ENCODE data around the gene COL5A3.
"Not testable (repeated sequence)": the region's sequence is repeated elsewhere in the genome, so short reads cannot be mapped to it uniquely, and the experiment has no call there.

COL5A3 gene

DNA sequence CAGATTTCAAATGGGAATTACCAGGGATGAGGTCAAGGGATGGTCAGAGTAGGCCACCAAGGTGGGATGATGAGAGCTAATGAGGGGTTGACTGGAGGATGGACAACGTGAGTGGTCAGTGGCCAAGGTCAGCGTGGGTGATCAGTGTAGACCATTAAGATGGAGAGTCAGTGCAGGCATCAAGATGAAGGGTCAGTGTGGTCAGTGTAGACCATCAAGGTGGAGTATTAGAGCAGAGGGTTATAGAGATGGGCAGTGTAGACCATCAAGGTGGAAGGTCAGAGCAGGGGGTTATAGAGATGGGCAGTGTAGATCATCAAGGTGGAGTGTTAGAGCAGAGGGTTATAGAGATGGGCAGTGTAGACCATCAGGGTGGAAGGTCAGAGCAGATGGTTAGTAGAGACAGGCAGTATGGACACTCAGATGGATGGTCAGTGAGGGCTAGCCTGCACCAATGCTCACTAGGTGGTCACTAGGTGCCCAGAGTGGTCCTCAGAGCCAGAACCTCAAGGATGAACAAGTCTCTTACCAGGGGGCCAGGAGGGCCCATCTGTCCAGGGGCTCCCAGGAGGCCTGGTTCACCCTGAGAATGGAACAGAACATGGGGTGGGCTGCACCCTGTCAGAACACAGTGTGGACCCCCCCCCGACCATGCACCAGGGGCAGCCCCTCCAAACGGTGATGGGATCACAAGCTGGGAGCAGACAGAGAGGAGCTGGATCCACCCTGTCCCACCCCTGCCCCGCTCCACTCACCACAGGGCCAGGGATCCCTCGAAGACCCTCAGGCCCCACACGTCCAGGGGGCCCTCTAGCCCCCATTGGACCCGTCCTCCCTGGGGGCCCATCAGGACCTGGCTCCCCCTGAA, 41.2 kb downstream of the COL5A3 start:
- DNase-seq: no peak

DNA sequence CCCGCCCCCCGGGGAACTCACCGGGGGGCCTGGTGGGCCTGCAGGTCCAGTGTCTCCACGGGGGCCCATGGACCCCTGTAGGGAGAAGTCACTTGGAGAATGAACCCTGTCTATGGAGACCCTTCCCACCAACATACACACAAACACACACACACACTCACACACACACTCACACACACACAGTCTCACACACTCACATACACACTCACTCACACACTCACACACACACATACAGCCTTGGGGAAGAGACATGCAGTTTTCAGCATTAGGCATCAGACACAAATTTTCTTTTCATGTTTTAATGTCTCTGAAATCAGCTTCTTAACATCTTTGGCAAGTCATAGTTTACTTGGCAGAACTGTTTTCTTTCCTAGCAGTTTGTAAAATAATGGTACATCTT, 43.0 kb downstream of the COL5A3 start:
- no peak for DNase-seq

DNA sequence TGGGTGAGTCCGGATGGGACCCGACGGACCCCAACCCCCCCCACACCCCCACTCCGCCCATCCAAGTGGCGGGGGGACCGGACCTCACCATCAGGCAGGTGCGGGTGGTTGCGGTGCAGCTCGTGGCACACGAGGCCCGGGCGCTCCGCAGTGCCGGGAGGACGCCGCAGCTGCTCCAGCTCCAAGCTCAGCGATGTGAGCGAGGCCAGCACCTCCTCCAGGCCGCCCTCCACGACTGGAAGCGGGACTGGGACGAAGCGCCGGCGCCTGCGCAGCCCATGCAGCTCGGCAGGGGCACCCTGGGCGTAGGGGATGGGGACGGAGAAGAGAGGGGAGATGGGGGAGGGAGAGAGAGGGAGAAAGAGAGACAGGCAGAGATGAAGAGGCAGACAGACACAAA, 43.9 kb downstream of the COL5A3 start:
- no peak for DNase-seq

DNA sequence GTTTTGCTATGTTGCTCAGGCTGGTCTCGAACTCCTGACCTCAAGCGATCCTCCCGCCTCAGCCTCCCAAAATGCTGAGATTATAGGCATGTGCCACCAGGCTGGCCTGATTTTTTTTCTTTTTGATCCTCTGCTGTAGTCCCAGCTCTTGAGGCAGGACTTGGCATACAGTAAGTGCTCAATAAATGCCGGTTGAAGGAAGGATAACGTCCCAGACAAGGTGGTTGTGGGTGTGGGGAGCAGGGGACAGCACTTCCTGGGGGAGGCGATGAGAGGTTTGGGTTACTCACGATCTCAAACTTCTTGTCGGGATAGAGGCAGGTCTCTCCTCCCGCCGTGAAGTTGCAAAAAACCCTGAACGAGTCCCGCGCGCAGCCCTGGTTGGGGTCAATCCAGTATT, 44.3 kb downstream of the COL5A3 start:
- no peak for DNase-seq

DNA sequence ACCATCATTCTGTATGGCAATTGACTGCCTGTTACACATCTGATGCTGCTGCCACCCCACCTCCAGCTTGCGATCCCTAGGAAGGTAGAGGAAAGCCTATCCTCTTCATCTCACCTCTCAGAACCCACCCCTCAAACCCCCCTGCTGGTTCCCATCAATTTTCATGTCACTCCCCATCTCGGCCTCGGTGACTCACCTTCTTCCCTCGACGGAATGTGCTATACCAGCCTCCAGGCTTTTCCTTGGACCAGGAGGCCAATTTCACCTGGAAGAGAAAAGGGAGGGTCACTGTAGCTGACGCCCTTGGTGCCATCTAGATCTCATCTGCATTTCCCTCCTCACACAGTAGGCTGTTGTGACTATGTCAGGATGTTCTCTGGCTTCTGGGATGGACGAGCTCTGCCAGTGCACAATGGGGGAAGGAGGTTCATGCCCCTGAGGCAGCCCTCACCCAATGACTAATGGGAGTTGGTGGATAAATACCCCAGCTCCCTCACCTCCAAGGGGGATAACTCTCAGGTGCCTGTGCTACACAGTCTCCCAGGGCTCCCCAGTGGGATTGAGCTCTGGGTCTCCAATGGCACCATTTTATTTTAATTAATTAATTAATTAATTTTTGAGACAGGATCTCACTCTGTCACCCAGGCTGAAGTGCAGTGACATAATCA, 47.5 kb downstream of the COL5A3 start:
- no peak for DNase-seq

DNA sequence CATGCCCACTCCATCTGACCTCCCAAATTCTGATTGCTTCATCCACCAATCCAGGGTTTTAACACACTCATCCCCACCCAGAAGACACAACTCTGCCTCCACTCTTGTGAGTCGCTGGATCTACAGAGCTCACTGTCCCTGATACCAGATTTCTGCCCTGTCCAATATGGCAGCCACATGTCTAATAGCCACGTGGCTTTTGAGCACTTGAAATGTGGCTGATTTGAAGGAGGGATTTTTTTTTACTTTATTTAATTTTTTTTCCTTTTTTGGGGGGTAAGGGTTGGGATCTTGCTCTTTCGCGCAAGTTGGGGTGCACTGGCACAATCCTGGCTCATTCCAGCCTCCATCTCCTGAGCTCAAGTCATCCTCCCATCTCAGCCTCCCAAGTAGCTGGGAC, 49.2 kb downstream of the COL5A3 start:
- no peak for DNase-seq

DNA sequence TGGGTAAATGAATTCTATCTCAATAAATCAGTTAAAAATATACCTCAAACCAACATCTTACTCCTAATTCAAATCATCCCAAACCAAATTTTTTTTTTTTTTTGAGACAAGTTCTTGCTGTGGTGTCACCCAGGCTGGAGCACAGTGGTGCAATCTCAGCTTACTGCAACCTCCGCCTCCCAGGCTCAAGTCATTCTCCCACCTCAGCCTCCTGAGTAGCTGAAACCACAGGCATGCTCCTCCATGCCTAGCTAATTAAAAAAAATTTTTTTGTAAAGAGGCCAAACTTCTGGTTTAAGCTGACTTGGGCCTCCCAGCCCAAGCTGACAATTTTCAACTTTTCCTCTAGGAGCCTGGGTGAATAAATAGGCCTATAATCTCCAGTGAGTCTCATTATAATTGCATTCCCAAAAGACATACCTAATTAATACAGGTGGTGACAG, 51.9 kb downstream of the COL5A3 start:
- no peak for DNase-seq

DNA sequence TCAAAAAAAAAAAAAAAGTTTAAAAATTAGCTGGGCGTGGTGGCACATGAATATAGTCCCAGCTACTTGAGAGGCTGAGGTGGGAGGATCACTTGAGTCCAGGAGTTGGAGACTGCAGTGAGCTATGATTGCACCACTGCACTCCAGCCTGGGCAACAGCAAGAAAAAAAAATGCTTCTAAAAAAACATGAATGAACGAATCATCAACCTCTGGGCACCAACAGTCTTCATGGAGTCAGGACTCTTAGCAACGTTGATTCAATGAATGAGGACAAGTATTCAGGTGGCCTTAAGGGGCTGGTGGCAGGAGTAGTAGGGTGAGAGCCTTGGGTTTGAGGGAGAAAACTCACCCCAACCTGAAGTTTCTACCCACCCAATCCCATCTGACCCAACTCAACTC, 53.3 kb downstream of the COL5A3 start:
- DNase-seq: no peak

DNA sequence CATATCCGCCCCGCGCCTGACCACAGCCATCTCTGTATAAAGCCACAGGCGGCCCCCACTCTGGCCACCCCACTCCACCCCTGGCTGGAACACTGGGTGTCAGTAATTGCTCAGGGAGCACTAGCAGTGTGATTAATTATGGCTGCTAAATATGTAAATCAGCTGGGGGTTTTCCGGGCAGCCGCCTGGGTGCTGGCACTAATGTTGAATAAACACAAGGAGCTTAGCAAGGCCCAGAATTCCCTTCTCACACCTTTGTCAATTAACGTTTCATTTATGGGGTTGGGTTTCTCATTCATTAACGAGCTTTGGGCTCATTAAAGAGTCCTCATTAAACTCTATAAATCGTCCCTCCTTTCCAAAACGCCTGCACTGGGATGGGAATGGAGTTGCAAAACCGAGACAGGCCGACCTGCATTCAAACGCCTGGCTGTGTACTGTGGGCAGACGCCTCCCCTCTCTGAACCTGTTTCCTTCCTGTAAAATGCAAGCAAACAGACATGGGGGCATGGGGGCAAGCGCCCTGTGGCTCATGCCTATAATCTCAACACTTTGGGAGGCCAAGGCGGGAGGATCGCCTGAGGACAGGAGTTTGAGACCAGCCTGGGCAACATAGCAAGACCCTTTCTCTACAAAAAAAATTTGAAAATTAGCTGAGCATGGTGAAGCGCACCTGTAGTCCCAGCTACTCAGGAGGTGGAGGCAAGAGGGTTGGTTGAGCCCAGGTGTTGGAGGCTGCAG, 56.3 kb downstream of the COL5A3 start:
- no peak for DNase-seq

DNA sequence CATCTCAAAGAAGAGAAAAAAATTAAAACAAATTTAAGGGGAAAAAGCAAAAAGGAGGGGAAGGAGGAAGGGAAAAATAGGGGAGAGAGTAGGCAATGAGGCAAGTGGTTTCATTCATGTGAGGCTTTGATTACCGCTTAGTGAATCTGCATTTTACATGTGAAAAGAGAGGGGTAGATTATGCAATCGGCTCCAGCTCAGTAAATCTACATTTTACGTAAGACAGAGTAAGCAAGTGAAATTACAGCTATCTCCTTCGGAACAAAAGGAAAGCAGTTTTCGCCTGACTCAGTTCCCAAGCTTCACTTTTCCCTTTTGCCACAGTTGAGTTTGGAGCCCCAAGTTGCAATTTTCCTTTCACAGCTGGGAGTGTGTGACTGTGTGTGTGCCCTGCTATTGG, 58.0 kb downstream of the COL5A3 start:
- no peak for DNase-seq

DNA sequence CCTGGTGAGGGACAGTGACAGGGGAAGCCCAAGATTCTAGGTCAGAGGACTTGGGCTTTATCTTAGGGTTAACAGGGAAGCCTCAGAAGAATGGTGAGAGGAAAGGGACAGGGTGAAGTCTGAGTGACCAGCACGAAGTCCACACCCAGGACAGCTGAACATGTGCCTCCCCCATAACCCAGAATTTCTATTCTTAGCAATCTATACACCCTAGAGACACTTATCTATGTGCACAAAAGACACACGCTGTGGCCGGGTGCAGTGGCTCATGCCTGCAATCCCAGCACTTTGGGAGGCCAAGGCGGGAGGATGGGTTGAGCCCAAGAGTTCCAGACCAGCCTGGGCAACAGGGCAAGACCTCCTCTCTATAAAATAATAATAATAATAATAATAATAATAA, 62.9 kb downstream of the COL5A3 start:
- DNase-seq: no peak

DNA sequence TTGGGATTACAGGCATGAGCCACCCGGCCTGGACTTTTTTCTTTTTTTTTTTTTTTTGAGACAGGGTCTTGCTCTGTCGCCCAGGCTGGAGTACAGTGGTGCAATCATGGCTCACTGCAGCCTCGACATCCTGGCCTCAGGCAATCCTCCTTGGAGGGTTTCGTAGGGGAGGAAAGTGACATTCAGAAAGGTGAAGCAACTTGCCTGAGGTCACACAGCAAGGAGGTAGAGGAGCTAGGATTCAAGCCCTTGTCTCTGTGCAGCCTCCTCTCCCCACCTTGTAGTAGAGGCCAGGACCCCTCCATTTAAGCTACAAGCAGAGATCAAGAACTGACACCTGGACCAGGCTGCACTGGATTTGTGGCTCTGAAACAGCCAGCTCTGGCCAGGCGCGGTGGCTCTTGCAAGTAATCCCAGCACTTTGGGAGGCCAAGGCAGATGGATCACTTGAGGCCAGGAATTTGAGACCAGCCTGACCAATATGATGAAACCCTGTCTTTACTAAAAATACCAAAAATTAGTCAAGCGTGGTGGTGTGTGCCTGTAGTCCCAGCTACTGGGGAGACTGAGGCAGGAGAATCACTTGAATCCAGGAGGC, 63.7 kb downstream of the COL5A3 start:
- DNase-seq: not testable (repeated sequence)

DNA sequence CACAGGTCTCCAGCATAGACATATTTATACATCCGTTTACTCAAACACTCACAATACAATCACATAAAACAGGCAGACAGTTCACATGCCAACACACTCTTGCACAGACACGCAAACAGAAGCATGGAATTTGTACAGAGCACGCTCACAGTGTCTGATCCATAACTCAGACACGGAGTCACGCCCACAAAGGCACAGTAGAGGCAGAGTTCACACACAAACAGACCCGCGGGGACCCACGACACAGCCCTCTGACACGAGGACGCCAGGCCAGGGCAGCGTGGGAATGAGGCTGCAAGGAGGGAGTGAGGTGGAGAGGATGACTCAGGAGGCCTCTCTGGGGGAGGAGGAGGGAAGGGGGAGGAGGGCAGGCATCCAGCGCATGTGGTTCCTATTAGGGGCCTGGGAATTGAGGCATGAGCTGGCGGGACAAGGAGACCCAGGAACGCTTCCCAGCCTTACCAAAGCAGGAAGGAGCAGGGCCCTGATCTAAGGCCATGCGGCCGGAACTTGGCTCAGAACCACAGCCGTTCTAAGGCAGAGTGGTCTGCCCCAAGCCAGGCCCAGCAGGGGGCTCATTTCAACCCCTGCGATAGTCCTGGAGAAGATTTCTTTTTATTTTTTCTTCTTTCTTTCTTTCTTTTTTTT, 64.9 kb downstream of the COL5A3 start:
- no peak for DNase-seq

DNA sequence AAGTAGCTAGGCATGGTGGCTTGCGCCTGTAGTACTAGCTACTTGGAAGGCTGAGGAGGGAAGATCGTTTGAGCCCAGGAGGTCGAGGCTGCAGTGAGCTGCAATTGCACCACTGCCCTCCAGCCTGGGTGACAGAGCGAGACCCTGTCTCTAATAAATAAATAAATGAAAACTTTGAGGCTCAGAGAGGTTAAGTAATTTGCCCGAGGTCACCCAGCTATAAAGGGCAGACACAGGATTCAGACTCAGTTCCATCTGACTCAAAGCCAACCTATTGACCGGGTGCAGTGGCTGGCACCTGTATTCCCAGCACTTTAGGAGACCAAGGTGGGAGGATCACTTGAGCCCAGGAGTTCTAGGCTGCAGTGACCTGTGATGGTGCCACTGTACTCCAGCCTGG, 66.6 kb downstream of the COL5A3 start:
- no peak for DNase-seq

DNA sequence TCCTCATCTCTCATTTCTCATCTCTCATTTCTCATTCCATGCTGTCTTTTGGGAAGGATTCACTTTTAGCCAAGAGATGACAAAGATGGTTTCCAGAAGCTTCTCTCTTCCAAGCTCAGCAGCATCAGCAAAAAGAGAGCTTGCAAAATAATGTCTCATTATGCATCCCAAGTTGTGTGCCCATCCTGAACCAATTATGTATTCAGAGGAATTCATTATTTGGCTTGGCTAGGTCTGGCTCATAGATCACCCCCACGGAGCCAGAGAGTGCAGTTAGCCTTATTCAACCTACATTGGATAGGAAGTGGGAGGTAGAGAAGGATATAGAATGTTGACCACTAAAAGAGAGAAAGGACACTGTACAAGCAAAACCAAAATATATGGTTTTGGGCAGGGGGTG, 68.6 kb downstream of the COL5A3 start:
- no peak for DNase-seq

DNA sequence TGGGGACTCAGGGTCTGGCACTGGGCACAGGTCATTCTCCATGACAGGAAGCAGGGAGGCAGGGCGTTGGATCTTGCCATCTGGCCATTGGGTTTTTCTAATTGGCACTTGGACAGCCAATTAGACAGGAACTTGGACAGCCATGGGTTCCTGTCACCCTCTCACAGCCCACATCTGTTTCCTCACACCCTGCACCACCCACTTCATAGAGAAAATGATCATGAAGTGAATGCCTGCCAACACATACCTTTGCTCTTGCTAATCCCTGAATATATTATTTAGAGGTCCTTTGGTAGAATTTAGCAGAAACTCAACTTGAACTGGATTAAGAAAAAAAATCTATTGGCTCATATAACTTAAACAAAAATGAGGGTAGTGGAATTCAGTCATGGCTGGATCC, 69.1 kb downstream of the COL5A3 start:
- no peak for DNase-seq

DNA sequence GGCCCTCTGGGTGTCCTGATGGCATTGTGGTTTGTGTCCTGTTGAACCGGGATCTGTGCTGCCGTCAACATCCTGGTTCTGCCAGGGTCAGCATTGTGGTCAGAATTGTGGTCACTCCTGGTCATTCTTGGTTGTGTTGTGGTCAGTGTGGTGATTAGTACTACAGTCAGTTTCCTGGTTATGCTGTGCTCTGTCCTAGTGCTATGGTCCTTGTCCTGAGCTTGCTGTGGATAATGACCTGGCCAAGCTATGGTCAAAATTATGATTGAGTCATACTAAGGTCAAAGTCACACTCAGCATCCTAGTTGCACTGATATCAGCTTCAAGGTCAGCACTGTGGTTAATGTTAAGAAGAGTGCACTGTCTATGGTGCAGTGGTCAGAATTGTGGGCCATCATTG, 69.5 kb downstream of the COL5A3 start:
- no peak for DNase-seq

DNA sequence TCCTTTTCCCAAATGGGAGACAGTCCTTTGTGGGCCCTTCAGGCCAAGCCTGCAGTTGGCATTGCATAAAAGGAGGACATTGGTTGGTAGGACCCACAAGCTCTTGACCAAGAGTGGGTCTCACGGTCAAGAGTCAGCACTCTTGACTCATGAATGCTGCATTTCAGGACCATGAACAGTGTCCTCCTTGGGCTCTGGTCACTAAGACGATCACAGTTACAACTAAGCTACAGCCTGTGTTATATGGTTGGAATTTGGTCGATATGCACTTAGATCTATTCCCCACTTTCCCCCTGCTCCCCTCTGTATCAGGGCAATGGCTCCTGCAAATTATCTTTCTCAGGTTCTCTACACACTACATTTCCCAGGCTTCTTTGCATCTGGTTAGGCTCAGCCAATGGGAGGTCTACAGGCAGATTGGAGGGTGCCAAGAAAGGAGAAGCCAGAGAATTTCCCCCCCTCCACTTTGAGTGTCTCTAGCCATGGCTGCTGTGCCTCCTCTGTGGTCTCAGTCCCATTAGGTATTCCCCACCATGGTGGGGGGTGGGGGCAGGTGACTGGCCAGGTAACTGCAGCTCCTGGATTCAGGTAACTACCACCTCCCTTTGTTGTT, 70.9 kb downstream of the COL5A3 start:
- no peak for DNase-seq

DNA sequence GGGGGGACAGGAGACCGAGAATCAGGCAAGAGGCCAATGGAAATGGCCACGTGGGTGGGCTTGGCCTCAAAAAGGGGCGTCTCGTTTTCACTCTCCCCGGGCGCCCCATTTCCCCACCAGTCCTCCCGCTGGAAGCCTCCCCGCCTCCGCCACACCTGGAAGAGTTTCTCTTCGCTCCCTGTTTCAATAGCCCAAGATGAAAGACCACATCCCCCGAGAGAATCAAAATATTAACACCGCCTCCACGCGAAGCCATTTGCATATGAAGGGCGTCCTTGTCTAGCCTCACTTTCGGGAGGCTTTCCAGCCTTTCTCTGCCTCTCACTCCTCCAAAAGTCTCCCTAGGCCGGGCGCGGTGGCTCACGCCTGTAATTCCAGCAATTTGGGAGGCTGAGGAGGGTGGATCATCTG, 73.3 kb downstream of the COL5A3 start:
- DNase-seq: no peak

DNA sequence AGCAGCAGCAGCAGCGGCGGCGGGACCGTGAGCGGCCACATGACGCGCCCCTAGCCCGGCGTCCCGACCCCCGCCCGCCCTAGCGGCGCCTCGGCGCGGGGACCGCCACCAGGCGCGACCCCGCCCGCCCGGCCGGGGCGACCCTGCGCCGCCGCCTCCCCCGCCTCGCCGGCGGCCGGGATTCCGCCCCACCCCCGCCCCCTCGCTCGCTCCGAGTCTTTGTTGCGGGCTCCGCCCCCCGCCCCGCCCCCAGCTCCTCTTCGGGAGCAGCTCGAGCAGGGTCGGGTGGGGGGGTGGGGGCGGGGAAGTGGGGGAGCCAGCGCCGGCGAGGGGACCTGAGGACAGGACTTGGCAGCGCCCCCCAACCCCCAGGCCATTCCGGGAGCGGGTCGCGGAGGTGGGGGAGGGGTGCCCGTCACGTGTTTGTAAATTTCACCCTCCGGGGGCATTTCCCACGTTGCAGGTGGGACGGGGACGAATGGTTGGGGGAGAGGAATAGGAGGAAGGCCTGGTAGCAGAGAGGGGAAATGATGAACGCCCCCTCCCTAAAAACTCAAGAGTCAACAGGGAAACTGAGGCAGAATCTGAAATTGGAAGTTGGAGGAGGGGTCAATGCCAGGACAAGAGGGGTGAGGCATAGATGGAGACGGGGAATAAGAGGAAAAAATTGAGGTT, 73.8 kb downstream of the COL5A3 start, which contains the start of gene OLFM2:
OLFM2 (minus strand) TSS at position 190 of the 675 bp plus-strand sequence; CDS start at position 41, 149 bp downstream.
- DNase-seq: peak in 1 of 2 donors; percentile 49

DNA sequence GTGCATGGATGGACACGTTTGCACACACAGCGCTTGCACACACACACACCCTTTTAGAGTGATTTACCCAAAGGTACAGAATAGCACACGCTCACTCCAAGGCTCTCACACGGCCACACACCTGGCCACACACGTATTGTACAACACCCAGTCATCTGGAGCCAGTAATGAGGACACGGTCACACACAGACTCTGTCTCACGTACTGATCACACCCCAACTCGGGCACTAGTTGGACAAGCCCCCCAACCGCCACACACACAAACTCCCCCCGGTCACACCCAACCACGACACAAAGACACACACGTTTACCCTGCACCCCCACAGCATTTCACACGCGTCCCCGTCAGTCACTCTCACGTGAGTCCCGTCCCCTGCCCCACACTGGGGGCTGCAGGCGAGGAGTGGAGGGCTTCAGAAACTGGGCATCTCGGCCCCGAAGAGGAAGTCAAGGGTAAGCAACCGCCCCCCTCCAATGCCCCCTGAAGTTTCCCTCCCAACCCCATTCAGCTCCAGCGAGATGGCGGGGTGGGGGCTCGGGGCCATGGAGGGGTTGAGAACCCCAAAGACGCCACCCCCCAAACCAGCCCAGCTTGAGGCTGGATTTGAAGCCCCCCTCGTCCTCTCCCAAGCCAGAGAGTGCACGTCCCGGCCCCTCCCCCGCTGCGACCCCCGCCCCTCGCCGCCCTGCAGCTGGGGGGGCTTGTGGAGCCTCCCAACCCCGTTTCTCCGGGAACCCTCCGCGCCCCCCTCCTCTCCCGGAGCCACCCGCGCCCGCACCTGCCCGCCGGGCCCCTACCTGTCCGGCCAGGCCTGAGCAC, 74.6 kb downstream of the COL5A3 start:
- DNase-seq: no peak

Measured in stimulated activated CD4-positive, alpha-beta T cell treated with anti-CD3 and anti-CD28 coated beads, Interleukin-2, amount 100 ng/mL, for 24 hours (primary cell).